Calu3 (cell line): ENCODE measurements around the gene LTA4H. TPM values are rescaled to one million over a fixed set of nuclear protein-coding genes. Genes with fewer than 3 reads are reported as not detected.
"Not testable (repeated sequence)": the region's sequence is repeated elsewhere in the genome, so short reads cannot be mapped to it uniquely, and the experiment has no call there.

Experiments used
- BruUV-seq: library from RNA; stranded (reverse); fragments of 400-500 nt; replicated peaks from 2 replicates; lab custom pipeline; 2021; lab: Mats Ljungman, UMichigan
- CTCF ChIA-PET: fragments of 300-600 bp; sonication (Branson Sonifier 250); formaldehyde crosslinking; loops from one replicate; lab custom pipeline; 2022; ENCODE audit warnings: antibody characterized with exemption; lab: Charles Lee
- DNase-seq: peaks from one replicate; pipeline ENCODE4 v3.0.0; 2022
- H3K27ac Mint-ChIP-seq: one replicate; pipeline ENCODE4 v1.8.0; 2022; ENCODE audit warnings: mixed read lengths; ENCODE audit not compliant: unreplicated experiment
- H3K27me3 Mint-ChIP-seq: one replicate; pipeline ENCODE4 v1.8.0; 2022; ENCODE audit warnings: mixed read lengths; ENCODE audit not compliant: unreplicated experiment
- H3K36me3 Mint-ChIP-seq: one replicate; pipeline ENCODE4 v1.8.0; 2022; ENCODE audit warnings: mild to moderate bottlenecking, moderate library complexity, mixed read lengths; ENCODE audit not compliant: insufficient read depth, unreplicated experiment
- H3K4me1 Mint-ChIP-seq: one replicate; pipeline ENCODE4 v1.8.0; 2022; ENCODE audit warnings: mild to moderate bottlenecking, low read depth, mixed read lengths; ENCODE audit not compliant: unreplicated experiment
- H3K4me3 Mint-ChIP-seq: one replicate; pipeline ENCODE4 v1.8.0; 2022; ENCODE audit warnings: mild to moderate bottlenecking, low read depth, moderate library complexity, mixed read lengths; ENCODE audit not compliant: unreplicated experiment
- H3K9me3 Mint-ChIP-seq: one replicate; pipeline ENCODE4 v1.8.0; 2022; ENCODE audit warnings: low read depth, mixed read lengths; ENCODE audit not compliant: unreplicated experiment
- intact Hi-C: fragments of 100-400 bp; cut with micrococcal nuclease; formaldehyde crosslinking; loops from one replicate; pipeline ENCODE4 v1.10.0; 2022; ENCODE audit not compliant: unreplicated experiment
- total RNA-seq: library from RNA; stranded (reverse); gene quantifications from 2 replicates; pipeline ENCODE4 v1.2.3, GENCODE V29; 2022
- TF ChIP-seq, protein P1 (sequence below): fragments of 200-600 bp; IDR thresholded peaks from one replicate; pipeline ENCODE4 v1.8.0; 2022; ENCODE audit warnings: antibody characterized with exemption; ENCODE audit not compliant: unreplicated experiment

LTA4H gene
- total RNA-seq, 1 experiment from 2014 or later, result 105 TPM

DNA sequence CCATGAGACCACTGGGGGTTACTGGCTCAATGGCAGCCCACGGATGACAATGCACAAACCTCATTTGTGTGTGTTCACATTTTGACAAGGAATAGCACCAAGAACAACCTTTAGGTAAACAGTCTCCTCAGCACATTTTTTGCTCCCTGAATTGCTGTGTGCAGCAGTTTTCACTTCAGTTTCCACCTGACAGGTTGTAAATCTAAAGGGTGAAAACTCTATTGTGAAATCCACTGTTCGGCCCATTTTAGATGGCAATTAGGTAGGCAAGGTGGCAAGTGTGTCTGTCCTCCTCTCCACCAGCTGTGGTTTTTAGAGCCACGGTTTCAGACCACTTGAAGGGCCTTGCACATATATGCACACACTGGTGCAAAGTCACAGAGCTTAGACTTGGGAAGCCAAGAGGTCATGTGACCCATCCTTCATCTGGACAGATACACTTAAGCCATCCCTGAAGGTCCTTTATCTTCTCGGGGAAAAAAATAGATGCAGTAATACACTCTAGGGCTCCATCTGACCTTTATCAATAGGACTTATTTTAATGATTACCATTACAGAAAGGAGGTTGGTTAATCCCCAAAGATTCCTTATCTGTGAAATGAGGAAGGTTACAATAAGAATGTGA is 62.4 kb downstream of the LTA4H start:
- no peak overlapping the region for H3K27ac Mint-ChIP-seq
- no peaks in the 10 kb centered on the region for H3K9me3 Mint-ChIP-seq
- no peaks in the 10 kb centered on the region for H3K36me3 Mint-ChIP-seq
- no peak for DNase-seq
- intact Hi-C loops, result no loop called here
- H3K4me1 Mint-ChIP-seq, result no peaks in the 10 kb centered on the region
- CTCF ChIA-PET, result interaction anchor here (0.7 kb wide), 1 partner anchor 1215 kb away, joined by 3 read pairs; no protein-coding TSS in a partner anchor
- TF ChIP-seq, protein P1, sequence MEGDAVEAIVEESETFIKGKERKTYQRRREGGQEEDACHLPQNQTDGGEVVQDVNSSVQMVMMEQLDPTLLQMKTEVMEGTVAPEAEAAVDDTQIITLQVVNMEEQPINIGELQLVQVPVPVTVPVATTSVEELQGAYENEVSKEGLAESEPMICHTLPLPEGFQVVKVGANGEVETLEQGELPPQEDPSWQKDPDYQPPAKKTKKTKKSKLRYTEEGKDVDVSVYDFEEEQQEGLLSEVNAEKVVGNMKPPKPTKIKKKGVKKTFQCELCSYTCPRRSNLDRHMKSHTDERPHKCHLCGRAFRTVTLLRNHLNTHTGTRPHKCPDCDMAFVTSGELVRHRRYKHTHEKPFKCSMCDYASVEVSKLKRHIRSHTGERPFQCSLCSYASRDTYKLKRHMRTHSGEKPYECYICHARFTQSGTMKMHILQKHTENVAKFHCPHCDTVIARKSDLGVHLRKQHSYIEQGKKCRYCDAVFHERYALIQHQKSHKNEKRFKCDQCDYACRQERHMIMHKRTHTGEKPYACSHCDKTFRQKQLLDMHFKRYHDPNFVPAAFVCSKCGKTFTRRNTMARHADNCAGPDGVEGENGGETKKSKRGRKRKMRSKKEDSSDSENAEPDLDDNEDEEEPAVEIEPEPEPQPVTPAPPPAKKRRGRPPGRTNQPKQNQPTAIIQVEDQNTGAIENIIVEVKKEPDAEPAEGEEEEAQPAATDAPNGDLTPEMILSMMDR, result no peak
- H3K4me3 Mint-ChIP-seq, result no peak overlapping the region
- H3K27me3 Mint-ChIP-seq, result no peaks in the 10 kb centered on the region
- no TSS peak for BruUV-seq

DNA sequence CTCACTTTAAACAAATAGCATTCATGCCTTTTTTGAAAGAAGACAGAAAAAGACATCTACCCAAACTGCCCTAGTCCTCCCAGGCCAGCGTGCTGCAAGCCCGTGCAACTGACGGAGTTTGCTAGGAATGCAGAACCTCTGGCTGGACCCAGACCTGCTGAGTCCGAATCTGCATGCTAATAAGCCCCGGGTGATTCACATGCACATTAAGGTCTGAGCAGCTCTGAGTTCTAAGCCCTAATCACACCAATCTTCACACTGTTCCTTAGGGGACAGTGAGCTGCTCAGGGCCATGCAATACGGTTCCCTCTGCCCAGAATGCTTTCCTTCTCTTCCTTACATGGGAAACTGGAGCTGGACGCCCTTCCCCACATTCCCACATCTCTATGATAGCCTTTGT is 64.5 kb downstream of the LTA4H start:
- CTCF ChIA-PET, result interaction anchor here (0.6 kb wide), 2 partner anchors 250 to 1513 kb away, joined by 3 to 7 read pairs; no protein-coding TSS in a partner anchor
- intact Hi-C loops, result no loop called here
- TF ChIP-seq, protein P1, result no peak

DNA sequence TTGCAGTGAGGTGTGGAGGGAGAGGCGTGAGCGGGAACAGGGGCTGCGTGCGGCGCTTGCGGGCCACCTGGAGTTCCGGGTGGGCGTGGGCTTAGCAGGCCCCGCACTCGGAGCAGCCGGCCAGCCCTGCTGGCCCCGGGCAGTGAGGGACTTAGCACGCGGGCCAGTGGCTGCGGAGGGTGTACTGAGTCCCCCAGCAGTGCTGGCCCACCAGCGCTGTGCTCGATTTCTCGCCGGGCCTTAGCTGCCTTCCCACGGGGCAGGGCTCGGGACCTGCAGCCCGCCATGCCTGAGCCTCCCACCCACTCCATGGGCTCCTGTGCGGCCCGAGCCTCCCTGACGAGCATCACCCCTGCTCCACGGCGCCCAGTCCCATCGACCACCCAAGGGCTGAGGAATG is 66.3 kb downstream of the LTA4H start:
- H3K36me3 Mint-ChIP-seq, CTCF ChIA-PET, intact Hi-C loops, H3K9me3 Mint-ChIP-seq, H3K4me3 Mint-ChIP-seq, H3K4me1 Mint-ChIP-seq, H3K27me3 Mint-ChIP-seq, H3K27ac Mint-ChIP-seq, BruUV-seq, DNase-seq: not testable (repeated sequence)

More for the DNA sequence above, 64.5 kb downstream of the LTA4H start:
- H3K27ac Mint-ChIP-seq, result no peak overlapping the region
- no peaks in the 10 kb centered on the region for H3K36me3 Mint-ChIP-seq
- H3K27me3 Mint-ChIP-seq, result no peaks in the 10 kb centered on the region
- DNase-seq, result no peak
- H3K4me3 Mint-ChIP-seq, result no peak overlapping the region
- BruUV-seq, result no TSS peak
- no peaks in the 10 kb centered on the region for H3K9me3 Mint-ChIP-seq
- peaks cover 10% of the 10 kb centered on the region for H3K4me1 Mint-ChIP-seq

DNA sequence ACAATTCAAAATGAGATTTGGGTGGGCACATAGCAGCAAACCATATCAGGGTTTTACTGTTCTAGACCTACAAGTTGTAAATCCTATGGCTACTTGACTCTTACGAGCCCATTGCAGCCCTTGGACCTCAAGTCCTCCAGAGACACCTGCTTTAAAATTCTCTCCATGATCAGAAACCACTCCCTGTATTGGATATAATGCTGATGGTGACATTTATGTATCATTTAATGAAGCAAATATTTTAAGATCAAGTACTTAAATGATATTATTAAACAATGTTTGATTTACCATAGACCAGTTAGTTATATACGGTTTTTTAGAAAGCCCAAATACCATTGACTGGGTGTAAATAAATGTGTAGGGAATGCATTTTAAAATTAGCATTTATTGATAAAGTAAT is 68.1 kb downstream of the LTA4H start:
- TF ChIP-seq, protein P1, result no peak
- Mint-ChIP-seq H3K4me1 (peaks cover 10% of the 10 kb centered on the region), H3K9me3 (no peaks in the 10 kb centered on the region), H3K4me3 (no peak overlapping the region), H3K27me3 (no peaks in the 10 kb centered on the region), H3K36me3 (no peaks in the 10 kb centered on the region), H3K27ac (no peak overlapping the region)
- CTCF ChIA-PET, result interaction anchor here (1.8 kb wide), 1 partner anchor 24 kb away, joined by 4 read pairs; the partner anchor contains the start of gene AMDHD1
- intact Hi-C loops, result no loop called here
- no peak for DNase-seq
- no TSS peak for BruUV-seq
